Stomach (tissue), 4 donors: ENCODE measurements around the gene SNX20.

ENCODE experiments used
- CTCF ChIP-seq, 7 experiments: fragments of 450-650 bp in 4 of 7; fragments of 200-600 bp in 3 of 7; sonication (generic) in 3 of 7; IDR thresholded peaks; one replicate each; pipeline ENCODE4 v1.5.1; 2016 to 2019; ENCODE audit warnings: antibody characterized with exemption in 7 of 7, control low read depth in 2 of 7, mild to moderate bottlenecking in 1 of 7
- EP300 ChIP-seq: sonication (generic); formaldehyde crosslinking; IDR thresholded peaks from one replicate; pipeline ENCODE4 v1.6.1; 2017; ENCODE audit warnings: antibody characterized with exemption
- POLR2AphosphoS5 ChIP-seq, 3 donors: sonication (generic); formaldehyde crosslinking; IDR thresholded peaks; one replicate each; pipeline ENCODE4 v1.6.1; 2016; ENCODE audit warnings: antibody characterized with exemption in 3 of 3

GRCh38 chr16:50645563-50646220 lies 35.4 kb downstream of the SNX20 start:
- TF ChIP-seq POLR2AphosphoS5 (IDR thresholded peaks at IDR 0.05) (no peak), CTCF (IDR thresholded peaks at IDR 0.05) (no peak), EP300 (no peak)
